Activated naive CD4-positive, alpha-beta T cell treated with anti-CD3 and anti-CD28 coated beads for 36 hours (primary cell): ENCODE data around the gene CROCC. TPM values are rescaled to one million over a fixed set of nuclear protein-coding genes. Genes with fewer than 3 reads are reported as not detected.

Experiments
- total RNA-seq, 2 experiments: library from RNA; stranded (reverse); gene quantifications; one replicate each; pipeline ENCODE4 v1.2.3, GENCODE V29; 2021

CROCC gene
- total RNA-seq, 2 experiments from 2014 or later, result 15.5 to 15.7 TPM

Other genes starting within 250 kb of the CROCC start
- gene RNU1-4, start 181.4 kb upstream of the CROCC start, total RNA-seq, result 1,000 to 10,000 TPM; 1,341 to 1,386 TPM
- 1,000 to 10,000 TPM; 1,341 to 1,386 TPM for gene RNU1-2, start 26.0 kb upstream of the CROCC start, total RNA-seq
- not detected for gene MFAP2, start 58.7 kb downstream of the CROCC start, total RNA-seq
- gene ATP13A2, start 90.0 kb downstream of the CROCC start, total RNA-seq, result 10 to 100 TPM; 23.6 to 25.0 TPM
- gene SDHB, start 132.1 kb downstream of the CROCC start, total RNA-seq, result 100 to 1,000 TPM; 177 to 179 TPM
- not detected for gene PADI2, start 197.5 kb downstream of the CROCC start, total RNA-seq